Epithelial cell of esophagus (primary cell): Measurements from ENCODE around the gene PPM1L.
A peak's percentile ranks its signal among the peaks of the same experiment; 100 is the strongest.

Experiments used
- DNase-seq: peaks from one replicate; pipeline ENCODE4 v3.0.0; 2010; ENCODE audit warnings: low read depth
- H3K4me3 ChIP-seq: 2 replicates; pipeline ENCODE4 v1.5.1; 2011; ENCODE audit warnings: mild to moderate bottlenecking, low read length, control low read depth
- CTCF ChIP-seq: IDR thresholded peaks from 2 replicates; pipeline ENCODE4 v1.5.1; 2011; ENCODE audit warnings: low read depth, mild to moderate bottlenecking, low read length, control low read depth, inconsistent platforms; ENCODE audit not compliant: insufficient read depth; ENCODE audit errors: missing control alignments

PPM1L gene

GRCh38 chr3:160929595-160929994 lies 173.6 kb downstream of the PPM1L start:
- no peak for DNase-seq
- no peak overlapping the region for H3K4me3 ChIP-seq
- peak; percentile 21 for TF ChIP-seq CTCF

GRCh38 chr3:160931474-160931873 lies 175.4 kb downstream of the PPM1L start:
- H3K4me3 ChIP-seq = no peak overlapping the region
- no peak for TF ChIP-seq CTCF
- DNase-seq = no peak

GRCh38 chr3:160935413-160936095 lies 179.5 kb downstream of the PPM1L start:
- no peak overlapping the region for H3K4me3 ChIP-seq
- TF ChIP-seq CTCF = no peak
- no peak for DNase-seq

DNA sequence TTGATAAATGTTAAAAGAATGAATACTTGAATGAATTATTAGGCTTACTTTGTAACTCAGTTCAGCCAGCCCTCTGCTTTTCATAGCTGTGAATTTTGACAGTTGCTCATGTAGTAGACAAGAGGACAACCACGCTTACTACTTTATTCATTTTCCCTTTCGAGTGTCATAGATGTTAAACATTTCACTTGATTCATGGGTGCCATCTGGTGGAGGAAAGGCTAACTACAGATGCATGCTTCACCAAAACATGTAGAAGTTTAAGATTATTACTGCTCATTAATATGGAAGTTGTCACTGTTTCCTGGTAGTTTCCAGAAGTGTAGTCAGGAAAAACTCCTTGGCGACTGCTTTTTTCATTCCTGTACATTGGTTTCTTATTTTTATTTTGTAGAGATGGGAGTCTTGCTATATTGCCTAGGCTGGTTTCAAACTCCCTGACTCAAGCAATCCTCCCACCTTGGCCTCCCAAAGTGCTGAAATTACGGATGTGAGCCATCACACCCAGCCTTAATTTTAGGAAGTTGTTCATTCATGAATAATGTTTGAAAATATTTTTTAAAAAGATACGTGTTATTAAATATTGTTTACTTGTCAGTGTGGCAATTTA lies 186.0 kb downstream of the PPM1L start:
- H3K4me3 ChIP-seq = no peak overlapping the region
- peak; percentile 81 for TF ChIP-seq CTCF
- peak; percentile 74 for DNase-seq

GRCh38 chr3:160943996-160944395 lies 188.0 kb downstream of the PPM1L start:
- H3K4me3 ChIP-seq = no peak overlapping the region
- TF ChIP-seq CTCF = no peak
- DNase-seq = no peak

GRCh38 chr3:160945336-160945735 lies 189.3 kb downstream of the PPM1L start:
- H3K4me3 ChIP-seq = no peak overlapping the region
- no peak for DNase-seq
- TF ChIP-seq CTCF = no peak

GRCh38 chr3:160948273-160948672 lies 192.2 kb downstream of the PPM1L start:
- DNase-seq = no peak
- no peak for TF ChIP-seq CTCF

More at GRCh38 chr3:160948273-160948672, 192.2 kb downstream of the PPM1L start:
- no peak overlapping the region for H3K4me3 ChIP-seq
